K562 (cell line): ENCODE data around the gene GFAP. TPM values are rescaled to one million over a fixed set of nuclear protein-coding genes. Genes with fewer than 3 reads are reported as not detected.

Experiments used
- FIP1L1 ChIP-seq: fragments of 200-400 bp; formaldehyde crosslinking; IDR thresholded peaks from 2 replicates; pipeline ENCODE4 v1.6.1; 2018; ENCODE audit warnings: mild to moderate bottlenecking, low read depth, low read length; ENCODE audit not compliant: poor library complexity, severe bottlenecking
- FOXA1 ChIP-seq: fragments of 450-650 bp; IDR thresholded peaks from 2 replicates; pipeline ENCODE4 v1.6.1; 2016; ENCODE audit warnings: mild to moderate bottlenecking, borderline replicate concordance
- JUNB ChIP-seq: fragments of 450-650 bp; formaldehyde crosslinking; conservative IDR thresholded peaks from 2 replicates; pipeline ENCODE4 v1.4.0; 2020; ENCODE audit warnings: mild to moderate bottlenecking
- MAFG ChIP-seq: fragments of 450-650 bp; conservative IDR thresholded peaks from 2 replicates; pipeline ENCODE4 v1.6.1; 2016; ENCODE audit warnings: missing genetic modification characterization, missing compliant biosample characterization
- RAD21 ChIP-seq, 2 experiments: fragments of 250-450 bp in 1 of 2; fragments of 450-650 bp in 1 of 2; sonication (Bioruptor Pico) in 1 of 2; formaldehyde crosslinking in 1 of 2; IDR thresholded peaks in 1 of 2; conservative IDR thresholded peaks in 1 of 2; 2 replicates each; pipeline versions ENCODE4 v1.4.0 to v1.8.0; 2020 to 2022; ENCODE audit warnings: mild to moderate bottlenecking in 2 of 2, moderate library complexity in 1 of 2
- REST ChIP-seq, 2 experiments: fragments of 450-650 bp; formaldehyde crosslinking in 1 of 2; IDR thresholded peaks; 2 replicates each; pipeline versions ENCODE4 v1.4.0 to v1.6.1; 2014 to 2020; ENCODE audit warnings: mild to moderate bottlenecking in 2 of 2, borderline replicate concordance in 1 of 2, low read depth in 1 of 2
- TGIF2 ChIP-seq: sonication (generic); formaldehyde crosslinking; IDR thresholded peaks from 2 replicates; pipeline ENCODE4 v1.8.1; 2022; ENCODE audit warnings: mild to moderate bottlenecking, missing genetic modification reagents, moderate library complexity
- ZFPM2 ChIP-seq: fragments of 250-450 bp; sonication (Bioruptor Pico); IDR thresholded peaks from 2 replicates; pipeline ENCODE4 v1.5.1; 2022; ENCODE audit warnings: mild to moderate bottlenecking
- ZNF699 ChIP-seq: fragments of 250-450 bp; sonication (Bioruptor Pico); IDR thresholded peaks from 2 replicates; pipeline ENCODE4 v1.8.0; 2021; ENCODE audit warnings: mild to moderate bottlenecking, moderate library complexity; ENCODE audit not compliant: insufficient replicate concordance
- polyA plus RNA-seq, 8 experiments: library from polyadenylated mRNA; depleted of rRNA in 4 of 8; stranded (reverse) in 5 of 8; unstranded in 3 of 8; fragments of >200 nt; fragmentation: Nextera tagmentation in 2 of 8; fragmentation: Illumina TruSeq in 1 of 8; extraction: Ambion mirVana in 2 of 8; extraction: Trizol in 1 of 8; gene quantifications; 2 replicates each; pipeline versions ENCODE4 v1.2.1 to v1.2.3, GENCODE V29; 2011 to 2014; ENCODE audit warnings: inconsistent platforms in 1 of 8, missing spikeins in 1 of 8
- total RNA-seq, 7 experiments: library from RNA; depleted of rRNA in 6 of 7; stranded (reverse); fragments of >200 nt in 6 of 7; fragmentation: Illumina TruSeq in 2 of 7; extraction: Trizol in 2 of 7; gene quantifications; 2 replicates each; pipeline versions ENCODE4 v1.2.1 to v1.2.3, GENCODE V29; 2011 to 2021; ENCODE audit warnings: low replicate concordance in 1 of 7
- TF ChIP-seq, protein P1 (sequence below), 2 experiments: fragments of 450-650 bp in 1 of 2; sonication (generic) in 1 of 2; formaldehyde crosslinking in 1 of 2; IDR thresholded peaks; 2 replicates each; pipeline versions ENCODE4 v1.7.1 to v1.9.0; 2016 to 2022; ENCODE audit warnings: inconsistent platforms in 1 of 2, mild to moderate bottlenecking in 1 of 2, missing genetic modification reagents in 1 of 2

The GFAP gene
- total and polyA plus RNA-seq, 9 of the 15 experiments (the other 6 are each of a cell fraction or from before 2014, with no cell fraction given): 0.07 to 1.4 (median 0.60) TPM; not detected in 1

GRCh38 chr17:44865231-44865660 is 50.1 kb downstream of the GFAP start (continued):
- TF ChIP-seq MAFG (tag) (no peak), JUNB (CRISPR knock-in tag) (no peak), FIP1L1 (no peak), TGIF2 (CRISPR knock-in tag) (no peak), ZFPM2 (CRISPR knock-in tag) (no peak), RAD21 (CRISPR knock-in tag; conservative IDR thresholded peaks at IDR 0.05 in 1 of 2, IDR thresholded peaks at IDR 0.05 in 1 of 2) (peak; percentile 51 to 66), FOXA1 (no peak), ZNF699 (CRISPR knock-in tag) (no peak), REST (IDR thresholded peaks at IDR 0.05; ENCODE audit: borderline replicate concordance) (peak; percentile 64; the same call in 1 of the 2 replicates), REST (CRISPR knock-in tag; IDR thresholded peaks at IDR 0.05; ENCODE audit: low read depth) (no peak)
- TF ChIP-seq, protein P1, sequence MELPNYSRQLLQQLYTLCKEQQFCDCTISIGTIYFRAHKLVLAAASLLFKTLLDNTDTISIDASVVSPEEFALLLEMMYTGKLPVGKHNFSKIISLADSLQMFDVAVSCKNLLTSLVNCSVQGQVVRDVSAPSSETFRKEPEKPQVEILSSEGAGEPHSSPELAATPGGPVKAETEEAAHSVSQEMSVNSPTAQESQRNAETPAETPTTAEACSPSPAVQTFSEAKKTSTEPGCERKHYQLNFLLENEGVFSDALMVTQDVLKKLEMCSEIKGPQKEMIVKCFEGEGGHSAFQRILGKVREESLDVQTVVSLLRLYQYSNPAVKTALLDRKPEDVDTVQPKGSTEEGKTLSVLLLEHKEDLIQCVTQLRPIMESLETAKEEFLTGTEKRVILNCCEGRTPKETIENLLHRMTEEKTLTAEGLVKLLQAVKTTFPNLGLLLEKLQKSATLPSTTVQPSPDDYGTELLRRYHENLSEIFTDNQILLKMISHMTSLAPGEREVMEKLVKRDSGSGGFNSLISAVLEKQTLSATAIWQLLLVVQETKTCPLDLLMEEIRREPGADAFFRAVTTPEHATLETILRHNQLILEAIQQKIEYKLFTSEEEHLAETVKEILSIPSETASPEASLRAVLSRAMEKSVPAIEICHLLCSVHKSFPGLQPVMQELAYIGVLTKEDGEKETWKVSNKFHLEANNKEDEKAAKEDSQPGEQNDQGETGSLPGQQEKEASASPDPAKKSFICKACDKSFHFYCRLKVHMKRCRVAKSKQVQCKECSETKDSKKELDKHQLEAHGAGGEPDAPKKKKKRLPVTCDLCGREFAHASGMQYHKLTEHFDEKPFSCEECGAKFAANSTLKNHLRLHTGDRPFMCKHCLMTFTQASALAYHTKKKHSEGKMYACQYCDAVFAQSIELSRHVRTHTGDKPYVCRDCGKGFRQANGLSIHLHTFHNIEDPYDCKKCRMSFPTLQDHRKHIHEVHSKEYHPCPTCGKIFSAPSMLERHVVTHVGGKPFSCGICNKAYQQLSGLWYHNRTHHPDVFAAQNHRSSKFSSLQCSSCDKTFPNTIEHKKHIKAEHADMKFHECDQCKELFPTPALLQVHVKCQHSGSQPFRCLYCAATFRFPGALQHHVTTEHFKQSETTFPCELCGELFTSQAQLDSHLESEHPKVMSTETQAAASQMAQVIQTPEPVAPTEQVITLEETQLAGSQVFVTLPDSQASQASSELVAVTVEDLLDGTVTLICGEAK (IDR thresholded peaks at IDR 0.05): no peak
- TF ChIP-seq, protein P1 (CRISPR knock-in tag; IDR thresholded peaks at IDR 0.05): no peak
